Measurements from ENCODE around the gene DNAI1.

DNA sequence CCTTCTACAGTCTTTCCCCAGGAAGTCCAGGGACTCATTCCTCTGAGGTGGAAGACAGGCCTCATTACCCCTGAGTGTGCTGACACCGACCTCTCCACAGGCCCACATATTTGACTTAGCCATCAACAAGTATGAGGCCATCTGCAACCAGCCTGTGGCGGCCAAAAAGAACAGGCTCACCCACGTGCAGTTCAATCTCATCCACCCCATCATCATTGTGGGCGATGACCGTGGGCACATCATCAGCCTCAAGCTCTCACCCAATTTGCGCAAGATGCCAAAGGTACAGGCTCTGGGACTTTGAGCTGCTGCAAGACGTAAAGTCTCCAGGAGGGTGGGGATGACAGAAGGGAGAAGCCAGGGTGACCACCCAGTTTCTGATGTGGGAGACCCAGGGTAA lies 58.6 kb downstream of the DNAI1 start:
- TF ChIP-seq, protein P1, sequence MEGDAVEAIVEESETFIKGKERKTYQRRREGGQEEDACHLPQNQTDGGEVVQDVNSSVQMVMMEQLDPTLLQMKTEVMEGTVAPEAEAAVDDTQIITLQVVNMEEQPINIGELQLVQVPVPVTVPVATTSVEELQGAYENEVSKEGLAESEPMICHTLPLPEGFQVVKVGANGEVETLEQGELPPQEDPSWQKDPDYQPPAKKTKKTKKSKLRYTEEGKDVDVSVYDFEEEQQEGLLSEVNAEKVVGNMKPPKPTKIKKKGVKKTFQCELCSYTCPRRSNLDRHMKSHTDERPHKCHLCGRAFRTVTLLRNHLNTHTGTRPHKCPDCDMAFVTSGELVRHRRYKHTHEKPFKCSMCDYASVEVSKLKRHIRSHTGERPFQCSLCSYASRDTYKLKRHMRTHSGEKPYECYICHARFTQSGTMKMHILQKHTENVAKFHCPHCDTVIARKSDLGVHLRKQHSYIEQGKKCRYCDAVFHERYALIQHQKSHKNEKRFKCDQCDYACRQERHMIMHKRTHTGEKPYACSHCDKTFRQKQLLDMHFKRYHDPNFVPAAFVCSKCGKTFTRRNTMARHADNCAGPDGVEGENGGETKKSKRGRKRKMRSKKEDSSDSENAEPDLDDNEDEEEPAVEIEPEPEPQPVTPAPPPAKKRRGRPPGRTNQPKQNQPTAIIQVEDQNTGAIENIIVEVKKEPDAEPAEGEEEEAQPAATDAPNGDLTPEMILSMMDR (IDR thresholded peaks at IDR 0.05 in 4 of 5, conservative IDR thresholded peaks at IDR 0.05 in 1 of 5), result no peak
- no peak for TF ChIP-seq POLR2A (IDR thresholded peaks at IDR 0.05)
